Measurements from ENCODE around the gene PDE1A. TPM values are rescaled to one million over a fixed set of nuclear protein-coding genes. Genes with fewer than 3 reads are reported as not detected.

Gene PDE1A
- total and polyA plus RNA-seq, 2 of the 4 experiments (the other 2 are of a cell fraction), result 0.24 to 0.90 TPM

GRCh38 chr2:182247831-182248230, 179.0 kb downstream of the PDE1A start:
- no CpG with 5 or more reads among the region's 1 CpG for WGBS, 2 experiments (ENCODE audit: extremely low coverage in 2 of 2, insufficient read length in 1 of 2)
- POLR2A ChIA-PET (ENCODE audit: unreplicated experiment), result no interaction called here
- H2AK9ac ChIP-seq (replicated peaks; ENCODE audit: low read depth, low read length, poor library complexity), result no peak overlapping the region
- DNase-seq, result no peak
- no peak overlapping the region for H3K9ac ChIP-seq (ENCODE audit: low read depth, low read length)
- no peak overlapping the region for H4K8ac ChIP-seq (ENCODE audit: low read depth in 2 of 2, low read length in 2 of 2)
- H3K27me3 ChIP-seq (ENCODE audit: control insufficient read depth, insufficient read depth, low read length), result no peaks in the 10 kb centered on the region
- no peak overlapping the region for H4K91ac ChIP-seq (ENCODE audit: insufficient read depth, low read depth, low read length)
- no peaks in the 10 kb centered on the region for H3K4me1 ChIP-seq (ENCODE audit: control insufficient read depth, insufficient read depth, low read length)
- H3K4me3 ChIP-seq (ENCODE audit: insufficient read depth, low read depth, low read length), result no peak overlapping the region
- H3K79me1 ChIP-seq (ENCODE audit: low read depth in 1 of 2, low read length in 2 of 2), result no peaks in the 10 kb centered on the region
- H4K5ac ChIP-seq (ENCODE audit: low read depth, low read length), result no peak overlapping the region
- intact Hi-C loops (cut with micrococcal nuclease), result no loop called here
- H3K27ac ChIP-seq (ENCODE audit: insufficient read depth, low read length), result no peak overlapping the region
- no peak overlapping the region for H2BK5ac ChIP-seq (ENCODE audit: low read depth, low read length, poor library complexity, severe bottlenecking)
- ATAC-seq (ENCODE audit: low read depth), result no peak
- CTCF ChIA-PET, result no interaction called here
- H3K23ac ChIP-seq (ENCODE audit: low read depth, low read length), result no peak overlapping the region
- dilution Hi-C loops (cut with HindIII; ENCODE audit: low sequenced_read_pairs, unreplicated experiment), result no loop called here
- no peak overlapping the region for H2BK20ac ChIP-seq (ENCODE audit: low read depth, low read length)
- no peaks in the 10 kb centered on the region for H3K9me3 ChIP-seq (ENCODE audit: control insufficient read depth, insufficient read depth, low read length)
- no peaks in the 10 kb centered on the region for H3K9me1 ChIP-seq (ENCODE audit: insufficient read depth, low read length)
- no peak overlapping the region for H3K4me2 ChIP-seq (ENCODE audit: low read depth, low read length)
- H2BK120ac ChIP-seq (ENCODE audit: low read depth, low read length), result no peak overlapping the region
- in situ Hi-C loops (cut with MboI; ENCODE audit: low sequenced_read_pairs), result no loop called here
- no TSS peak for BruUV-seq (replicated peaks)
- H2BK15ac ChIP-seq (ENCODE audit: low read depth, low read length), result no peak overlapping the region
- no peak overlapping the region for H2AFZ ChIP-seq (replicated peaks; ENCODE audit: low read length, poor library complexity)
- no peak overlapping the region for H3K4ac ChIP-seq (ENCODE audit: low read depth, low read length)
- H4K20me1 ChIP-seq (ENCODE audit: insufficient read depth, low read length), result no peaks in the 10 kb centered on the region
- no peak overlapping the region for H3K18ac ChIP-seq (ENCODE audit: low read depth, low read length)
- no peak overlapping the region for H2AK5ac ChIP-seq (ENCODE audit: low read depth, low read length)
- H3K14ac ChIP-seq (replicated peaks; ENCODE audit: low read depth, low read length), result no peak overlapping the region
- no peak overlapping the region for H3K56ac ChIP-seq (ENCODE audit: extremely low read depth, insufficient read depth, low read length)
- no peaks in the 10 kb centered on the region for H3K36me3 ChIP-seq (ENCODE audit: control insufficient read depth, insufficient read depth, low read length)
- TF ChIP-seq RFX5 (IDR thresholded peaks at IDR 0.05; ENCODE audit: low read depth, low read length) (no peak), RAD21 (IDR thresholded peaks at IDR 0.05; ENCODE audit: low read length) (no peak), SMC3 (IDR thresholded peaks at IDR 0.05; ENCODE audit: low read depth, low read length) (no peak), CHD1 (IDR thresholded peaks at IDR 0.05; ENCODE audit: low read depth, low read length) (no peak), MAZ (IDR thresholded peaks at IDR 0.05; ENCODE audit: borderline replicate concordance, low read depth, low read length) (no peak), MAFK (IDR thresholded peaks at IDR 0.05; ENCODE audit: low read depth, low read length) (peak; percentile 73)
